Right ventricle myocardium superior (tissue), 1 donor: ENCODE data around the gene HSF2BP. TPM values are rescaled to one million over a fixed set of nuclear protein-coding genes. Genes with fewer than 3 reads are reported as not detected.
A peak's percentile ranks its signal among the peaks of the same experiment; 100 is the strongest.
"Not testable (repeated sequence)": the region's sequence is repeated elsewhere in the genome, so short reads cannot be mapped to it uniquely, and the experiment has no call there.

Source experiments
- ATAC-seq: fragments of 200-7000 bp; cut with Tn5 transposase; one replicate; pipeline ENCODE4 v1.9.1; 2020; ENCODE audit warnings: mild to moderate bottlenecking; ENCODE audit not compliant: poor library complexity
- DNase-seq: peaks from one replicate; pipeline ENCODE4 v3.0.0-alpha.2; 2020
- intact Hi-C: fragments of 100-400 bp; cut with DNase I; formaldehyde crosslinking; loops from one replicate; pipeline ENCODE4 v1.11.2; 2022
- total RNA-seq: library from RNA; stranded (reverse); fragmentation: NEBNext Ultra II Directional; extraction: Animal tissue kit (Norgen Biotek cat#: 25700); gene quantifications from one replicate; pipeline ENCODE4 v1.2.1, GENCODE V29; 2021
- donor health status: DM: no; HTN: yes; CAD: no; lungs with severe emphysema.

The HSF2BP gene
- total RNA-seq, 1 donor from 2014 or later = not detected

DNA sequence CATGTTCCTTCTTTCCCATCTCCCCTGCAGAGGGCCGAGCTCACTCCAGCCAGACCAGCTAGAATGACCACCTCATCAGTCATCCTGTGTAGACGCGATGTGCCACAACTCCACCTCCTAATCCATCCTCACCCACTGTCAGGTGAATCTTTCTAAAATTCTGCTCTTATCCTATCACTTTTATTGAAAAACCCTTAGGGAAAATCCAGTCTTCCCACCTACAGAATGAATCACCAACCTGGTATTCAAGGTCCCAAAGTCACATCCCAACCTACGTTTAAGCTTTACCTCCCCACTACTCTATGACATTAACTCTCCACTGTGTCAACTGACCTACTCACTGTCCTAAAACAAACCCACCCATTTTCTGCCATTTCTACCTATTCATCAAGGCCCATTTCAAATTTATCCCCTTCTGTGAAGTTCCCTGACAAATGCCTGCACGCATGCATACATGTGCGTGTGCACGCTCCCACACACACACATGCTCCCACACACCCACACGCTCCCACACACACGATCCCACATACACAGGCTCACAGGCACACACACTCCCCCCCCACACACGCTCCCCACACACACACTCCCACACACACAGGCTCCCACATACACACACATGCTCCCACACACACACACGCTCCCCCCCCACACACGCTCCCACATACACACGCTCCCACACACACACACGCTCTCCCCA lies 27.7 kb downstream of the HSF2BP start:
- ATAC-seq = no peak
- intact Hi-C loops = no loop called here
- no peak for DNase-seq

DNA sequence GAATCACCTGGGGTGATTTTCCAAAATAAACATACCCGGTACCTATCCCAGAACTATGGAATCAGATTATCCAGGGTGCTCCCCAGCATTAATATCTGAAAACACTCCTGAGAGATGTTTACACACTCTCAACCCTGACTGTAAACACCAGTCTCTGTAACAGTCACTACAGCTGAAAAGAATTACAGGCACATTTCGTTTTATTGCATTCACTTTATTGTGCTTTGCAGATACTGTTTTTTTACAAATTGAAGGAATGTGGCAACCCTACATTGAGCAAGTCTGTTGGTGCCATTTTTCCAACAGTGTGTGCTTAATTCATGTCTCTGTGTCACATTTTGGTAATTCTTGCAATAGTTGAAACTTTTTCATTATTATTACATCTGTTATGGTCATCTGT lies 31.8 kb downstream of the HSF2BP start:
- intact Hi-C loops = no loop called here
- DNase-seq = no peak
- ATAC-seq = no peak

DNA sequence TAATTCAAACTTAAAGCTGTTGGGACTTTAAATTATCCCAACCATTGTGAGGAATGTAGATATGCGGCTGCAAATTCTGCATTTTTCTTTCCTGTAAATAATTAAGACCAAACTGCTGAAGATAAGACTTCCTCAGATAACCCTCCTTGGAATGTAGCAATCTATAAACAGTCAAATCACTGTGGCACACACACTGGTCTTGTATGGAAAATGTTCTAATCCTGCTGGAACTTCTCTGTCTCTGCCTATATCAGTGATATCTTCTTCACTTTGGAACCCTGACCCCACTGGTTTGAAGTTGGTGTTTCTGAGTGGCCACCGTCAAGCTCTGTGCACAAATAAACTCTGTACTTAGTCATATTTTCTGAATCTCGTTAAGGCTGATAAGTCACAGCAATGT lies 32.9 kb downstream of the HSF2BP start:
- ATAC-seq (no peak), DNase-seq (no peak)
- intact Hi-C loops = no loop called here

DNA sequence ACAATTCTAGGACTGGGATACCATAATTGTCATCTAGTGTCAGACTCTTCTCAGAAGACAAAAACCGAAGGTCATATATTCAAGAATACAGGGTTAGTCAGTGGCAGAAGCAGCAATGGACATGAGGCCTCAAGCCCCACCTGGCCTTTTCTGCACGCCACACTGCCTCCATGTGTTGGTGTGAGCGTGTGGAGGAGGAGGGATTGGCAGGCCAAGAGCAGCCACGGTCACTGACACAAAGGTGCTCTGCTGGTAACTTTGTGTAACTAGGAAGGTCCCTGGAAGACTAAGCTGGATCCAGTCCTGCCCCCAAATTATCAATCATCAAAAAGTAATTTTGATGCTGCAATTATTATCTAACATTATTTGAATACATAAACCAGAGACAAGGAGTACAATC lies 34.9 kb downstream of the HSF2BP start:
- DNase-seq = no peak
- ATAC-seq = no peak
- intact Hi-C loops = no loop called here

DNA sequence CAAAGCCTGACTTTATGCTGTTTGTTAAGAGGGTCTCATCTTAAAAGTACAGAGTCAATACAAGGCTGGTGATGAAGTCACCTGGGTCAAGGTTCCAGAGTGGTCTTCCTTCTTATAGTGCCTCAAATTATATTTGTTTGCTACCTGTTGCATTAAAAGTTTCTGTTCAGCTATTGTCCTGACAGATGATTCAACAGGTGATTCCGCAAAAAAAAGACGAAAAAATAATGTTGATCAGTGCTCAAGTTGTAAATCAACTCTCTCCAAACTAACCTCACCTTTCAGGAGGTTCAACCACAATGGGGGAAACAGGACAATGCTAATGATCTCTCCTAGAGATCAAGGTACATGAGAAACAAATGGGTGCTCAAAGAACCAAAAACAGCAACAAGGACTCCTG lies 35.7 kb downstream of the HSF2BP start:
- intact Hi-C loops = no loop called here
- DNase-seq = no peak

GRCh38 chr21:43622796-43623195 lies 36.5 kb downstream of the HSF2BP start:
- intact Hi-C loops = no loop called here
- no peak for DNase-seq
- no peak for ATAC-seq

More for the DNA sequence above, 35.7 kb downstream of the HSF2BP start:
- no peak for ATAC-seq

DNA sequence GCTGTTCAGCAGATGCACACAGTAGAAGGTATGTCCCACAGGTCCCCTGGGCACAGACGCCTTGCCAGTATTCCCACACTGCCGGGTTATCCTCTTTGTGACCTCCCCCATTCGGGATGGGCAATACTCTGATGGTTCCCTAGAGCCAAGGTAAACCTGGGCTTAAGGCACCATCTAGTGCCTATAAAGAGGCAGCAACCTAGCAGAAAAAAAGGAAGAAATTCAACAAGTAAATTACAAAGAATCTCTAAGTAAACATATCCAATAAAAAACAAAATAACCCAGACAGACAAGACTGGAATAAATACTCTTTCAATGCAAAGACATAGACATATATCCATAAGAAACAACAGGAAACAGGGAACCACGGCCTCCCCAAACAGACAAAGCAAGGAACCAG lies 39.4 kb downstream of the HSF2BP start:
- intact Hi-C loops = no loop called here
- DNase-seq (no peak), ATAC-seq (no peak)

GRCh38 chr21:43619344-43619743 lies 39.9 kb downstream of the HSF2BP start:
- intact Hi-C loops = no loop called here
- ATAC-seq = no peak
- DNase-seq = no peak

DNA sequence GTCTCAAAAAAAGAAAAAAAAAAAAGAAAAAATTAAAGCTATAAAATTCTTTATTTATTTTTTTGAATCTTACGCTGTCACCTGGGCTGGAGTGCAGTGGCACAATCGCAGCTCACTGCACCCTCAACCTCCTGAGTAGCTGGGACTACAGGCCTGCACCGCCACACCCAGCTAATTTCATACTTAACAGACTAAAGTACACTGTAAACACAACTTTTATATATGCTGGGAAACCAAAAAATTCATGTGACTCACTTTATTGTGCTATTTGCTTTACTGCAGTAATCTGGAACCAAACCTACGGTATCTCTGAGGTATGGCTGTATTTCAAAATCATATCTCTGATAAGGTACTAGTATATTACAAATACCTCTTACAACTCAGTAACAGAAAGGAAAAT lies 40.3 kb downstream of the HSF2BP start:
- no peak for ATAC-seq
- intact Hi-C loops = no loop called here
- DNase-seq = no peak

GRCh38 chr21:43616861-43617260 lies 42.4 kb downstream of the HSF2BP start:
- intact Hi-C loops = not testable (repeated sequence)

GRCh38 chr21:43614839-43615238 lies 44.4 kb downstream of the HSF2BP start:
- intact Hi-C loops = no loop called here
- DNase-seq (no peak), ATAC-seq (no peak)

More at GRCh38 chr21:43616861-43617260, 42.4 kb downstream of the HSF2BP start:
- not testable (repeated sequence) for DNase-seq, ATAC-seq

DNA sequence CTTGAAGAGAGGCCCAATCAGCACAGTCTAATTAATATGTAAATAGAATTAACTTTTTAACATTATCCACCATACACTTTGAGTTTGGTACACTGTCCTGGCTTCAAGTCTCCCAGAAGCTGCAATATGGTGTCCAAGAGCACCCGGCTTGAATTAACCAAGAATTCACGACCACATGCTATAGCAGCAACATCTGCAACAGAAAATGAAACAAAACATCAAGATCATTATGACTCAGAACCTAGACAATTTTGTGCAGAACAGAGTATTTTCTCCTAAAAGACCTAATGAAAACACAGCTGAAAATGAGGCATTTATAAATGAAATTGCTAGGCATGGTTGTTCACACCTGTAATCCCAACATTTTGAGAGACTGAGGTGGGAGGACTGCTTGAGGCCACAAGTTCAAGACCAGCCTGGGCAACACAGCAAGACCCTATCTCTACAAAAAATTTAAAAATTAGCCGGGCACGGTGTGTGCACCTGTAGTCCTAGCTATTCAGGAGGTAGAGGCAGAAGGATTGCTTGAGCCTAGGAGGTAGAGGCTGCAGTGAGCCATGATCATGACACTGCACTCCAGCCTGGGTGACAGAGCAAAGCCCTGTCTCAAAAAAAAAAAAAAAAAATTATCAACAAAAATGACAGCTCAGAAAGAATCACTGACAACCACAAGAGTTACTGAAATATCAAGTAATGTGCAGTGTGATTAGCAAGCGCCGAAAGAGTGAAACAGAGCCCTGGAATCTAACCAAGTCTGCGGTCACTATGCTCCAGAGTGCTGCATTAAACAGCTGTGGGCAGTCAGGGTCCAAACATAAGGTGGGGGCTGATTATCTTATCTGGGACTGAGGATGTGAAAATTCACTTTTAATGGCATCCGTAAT lies 45.3 kb downstream of the HSF2BP start:
- no peak for DNase-seq
- ATAC-seq = no peak
- intact Hi-C loops = no loop called here

DNA sequence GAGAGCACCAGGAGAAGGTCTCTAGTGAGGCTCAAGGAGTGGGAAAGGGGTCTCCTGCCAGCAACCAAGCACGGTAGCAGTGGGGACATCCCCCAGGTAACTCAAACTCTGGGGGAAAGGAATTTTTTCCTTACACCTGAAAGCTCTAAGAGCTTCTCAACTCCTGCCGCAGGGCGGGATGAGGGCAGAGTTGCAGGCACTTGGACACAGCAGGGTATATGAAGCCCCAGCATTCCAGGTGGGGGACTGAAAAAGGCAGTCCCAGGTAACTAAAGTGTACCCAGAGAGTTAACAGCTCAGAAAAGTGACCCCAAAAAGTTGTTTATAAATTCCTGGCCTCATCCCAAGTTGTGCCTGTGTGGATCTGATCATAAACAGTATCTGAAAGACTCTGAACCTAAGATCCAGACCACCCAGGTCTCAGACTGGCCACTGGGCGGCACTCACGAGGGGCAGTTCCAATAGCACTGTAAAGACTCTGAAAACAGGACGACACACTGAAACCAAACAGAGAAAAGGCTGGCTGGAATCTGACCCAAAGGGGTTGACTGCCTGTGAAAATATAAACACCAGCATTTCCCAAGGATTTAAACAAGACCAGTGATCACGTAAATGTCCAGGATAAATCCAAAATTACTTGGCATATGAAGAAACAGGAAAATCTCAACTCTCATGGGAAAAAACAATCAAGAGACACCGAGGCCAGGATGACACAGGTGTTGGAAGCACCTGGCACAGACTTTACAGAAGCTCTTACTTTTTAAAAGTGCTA lies 47.5 kb downstream of the HSF2BP start:
- ATAC-seq (peak; percentile 87), DNase-seq (peak; percentile 78)
- intact Hi-C loops = no loop called here

DNA sequence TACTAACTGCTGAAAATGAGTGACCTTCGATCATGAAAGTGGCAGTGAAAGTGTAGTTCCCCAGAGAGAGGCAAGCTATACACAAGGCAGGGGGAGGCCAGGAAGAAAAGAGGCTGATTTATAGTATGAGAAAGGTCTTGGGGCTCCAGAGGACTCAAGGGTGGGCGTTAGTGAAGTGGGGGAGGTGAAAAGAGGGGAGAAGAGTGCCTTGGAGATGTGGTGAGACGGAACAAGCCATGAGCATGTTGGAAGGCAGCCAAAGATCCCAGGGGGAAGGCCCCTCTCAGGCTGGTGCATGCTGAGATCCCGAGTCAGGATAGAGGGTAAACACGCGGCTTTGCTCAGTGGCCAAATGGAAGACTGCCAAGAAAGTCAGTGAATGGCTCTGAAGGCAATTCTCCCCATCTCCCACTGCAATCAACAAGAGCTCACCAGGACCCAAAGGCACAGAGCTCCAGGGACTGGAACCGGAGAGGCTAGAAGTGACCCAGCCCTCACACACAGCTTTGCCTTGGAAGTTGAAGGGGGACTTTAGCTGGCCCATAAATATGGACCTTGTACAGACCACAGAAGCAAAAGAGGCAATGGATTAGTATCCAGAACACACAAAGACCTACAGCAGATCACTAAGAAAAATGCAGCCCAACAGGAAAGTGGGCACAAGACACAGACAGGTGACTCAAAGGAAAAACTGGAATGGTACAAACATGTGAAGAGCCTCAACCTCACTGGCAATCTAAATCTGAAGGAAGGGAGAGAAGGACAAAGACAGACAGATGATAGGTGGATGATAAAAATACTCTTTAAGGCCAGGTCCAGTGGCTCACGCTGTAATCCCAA lies 49.6 kb downstream of the HSF2BP start:
- no peak for DNase-seq
- no peak for ATAC-seq
- intact Hi-C loops = no loop called here

DNA sequence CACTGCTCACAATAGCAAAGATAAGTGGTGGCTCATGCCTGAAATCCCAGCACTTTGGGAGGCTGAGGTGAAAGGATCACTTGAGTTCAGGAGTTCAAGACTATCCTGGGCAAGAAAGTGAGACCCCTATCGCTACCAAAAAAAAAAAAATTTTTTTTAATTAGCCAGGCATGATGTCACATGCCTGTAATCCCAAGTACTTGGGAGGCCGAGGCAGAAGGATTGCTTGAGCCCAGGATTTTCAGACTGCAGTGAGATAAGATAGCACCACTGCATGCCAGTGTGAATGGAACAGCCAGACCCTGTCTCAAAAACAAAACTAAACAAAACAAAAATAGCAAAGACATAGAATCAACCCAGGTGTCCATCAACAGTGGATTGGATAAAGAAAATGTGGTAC lies 50.6 kb downstream of the HSF2BP start:
- DNase-seq = no peak
- intact Hi-C loops = no loop called here
- ATAC-seq = no peak

GRCh38 chr21:43608225-43608624 lies 51.1 kb downstream of the HSF2BP start:
- DNase-seq (no peak), ATAC-seq (no peak)
- intact Hi-C loops = no loop called here

GRCh38 chr21:43605320-43606215 lies 53.7 kb downstream of the HSF2BP start:
- intact Hi-C loops = no loop called here

More at GRCh38 chr21:43605320-43606215, 53.7 kb downstream of the HSF2BP start:
- DNase-seq = no peak
- no peak for ATAC-seq
